ENCODE measurements around the gene ETS1. TPM values are rescaled to one million over a fixed set of nuclear protein-coding genes. Genes with fewer than 3 reads are reported as not detected.

The ETS1 gene
- total RNA-seq, 3 donors from 2014 or later (not counting 1 experiment from before 2014, with no cell fraction given): 532 to 684 (median 589) TPM

DNA sequence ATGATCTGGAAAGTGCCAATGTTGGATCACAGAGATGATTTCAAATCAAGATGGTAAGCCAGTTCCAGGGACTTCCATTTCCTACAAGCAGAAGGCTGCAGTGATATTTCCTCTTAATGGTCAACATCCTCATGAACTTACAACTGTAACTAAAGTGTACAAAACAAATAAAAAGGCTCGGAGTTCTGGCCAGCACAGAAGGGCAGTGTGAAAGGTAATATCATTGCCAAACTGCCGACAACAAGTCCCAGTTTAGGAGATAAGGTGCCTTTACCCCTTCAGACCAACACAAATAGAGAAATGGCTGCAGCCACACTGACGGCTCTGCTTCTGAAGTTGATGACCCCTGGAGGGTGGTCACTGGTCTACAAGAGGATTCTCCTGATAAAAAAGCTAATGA, 91.1 kb downstream of the ETS1 start:
- Mint-ChIP-seq H3K27me3 (ENCODE audit: low read depth in 2 of 2) (no peaks in the 10 kb centered on the region), H3K9me3 (no peaks in the 10 kb centered on the region), H3K36me3 (peaks cover 17% of the 10 kb centered on the region), H3K4me1 (peaks cover 96 to 97% of the 10 kb centered on the region in 2 donors), H3K27ac (peak overlapping the region; percentile 98 to 99), H3K4me3 (peak overlapping the region; percentile 78)
- ATAC-seq: no peak
- intact Hi-C loops (cut with micrococcal nuclease): loop anchor here (2.0 kb wide), 1 partner anchor 15 kb away; no protein-coding TSS in a partner anchor
- TF ChIP-seq, protein P1, sequence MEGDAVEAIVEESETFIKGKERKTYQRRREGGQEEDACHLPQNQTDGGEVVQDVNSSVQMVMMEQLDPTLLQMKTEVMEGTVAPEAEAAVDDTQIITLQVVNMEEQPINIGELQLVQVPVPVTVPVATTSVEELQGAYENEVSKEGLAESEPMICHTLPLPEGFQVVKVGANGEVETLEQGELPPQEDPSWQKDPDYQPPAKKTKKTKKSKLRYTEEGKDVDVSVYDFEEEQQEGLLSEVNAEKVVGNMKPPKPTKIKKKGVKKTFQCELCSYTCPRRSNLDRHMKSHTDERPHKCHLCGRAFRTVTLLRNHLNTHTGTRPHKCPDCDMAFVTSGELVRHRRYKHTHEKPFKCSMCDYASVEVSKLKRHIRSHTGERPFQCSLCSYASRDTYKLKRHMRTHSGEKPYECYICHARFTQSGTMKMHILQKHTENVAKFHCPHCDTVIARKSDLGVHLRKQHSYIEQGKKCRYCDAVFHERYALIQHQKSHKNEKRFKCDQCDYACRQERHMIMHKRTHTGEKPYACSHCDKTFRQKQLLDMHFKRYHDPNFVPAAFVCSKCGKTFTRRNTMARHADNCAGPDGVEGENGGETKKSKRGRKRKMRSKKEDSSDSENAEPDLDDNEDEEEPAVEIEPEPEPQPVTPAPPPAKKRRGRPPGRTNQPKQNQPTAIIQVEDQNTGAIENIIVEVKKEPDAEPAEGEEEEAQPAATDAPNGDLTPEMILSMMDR (IDR thresholded peaks at IDR 0.05): no peak
- WGBS (ENCODE audit: insufficient coverage): 31% methylated on average over 3 of the region's 3 CpGs
- H3K27ac ChIP-seq (ENCODE audit: low read length): peak overlapping the region; percentile 67
- peaks cover 62% of the 10 kb centered on the region for H3K4me1 ChIP-seq (ENCODE audit: control insufficient read depth, insufficient read depth, low read length)
- H3K4me3 ChIP-seq (ENCODE audit: low read length): no peak overlapping the region
- no peaks in the 10 kb centered on the region for H3K27me3 ChIP-seq (ENCODE audit: control insufficient read depth, insufficient read depth, low read length)
- no peak for DNase-seq
- peaks cover 36% of the 10 kb centered on the region for H3K36me3 ChIP-seq (ENCODE audit: control insufficient read depth, insufficient read depth, low read length)
- no peaks in the 10 kb centered on the region for H3K9me3 ChIP-seq (ENCODE audit: control insufficient read depth, insufficient read depth, low read length)

DNA sequence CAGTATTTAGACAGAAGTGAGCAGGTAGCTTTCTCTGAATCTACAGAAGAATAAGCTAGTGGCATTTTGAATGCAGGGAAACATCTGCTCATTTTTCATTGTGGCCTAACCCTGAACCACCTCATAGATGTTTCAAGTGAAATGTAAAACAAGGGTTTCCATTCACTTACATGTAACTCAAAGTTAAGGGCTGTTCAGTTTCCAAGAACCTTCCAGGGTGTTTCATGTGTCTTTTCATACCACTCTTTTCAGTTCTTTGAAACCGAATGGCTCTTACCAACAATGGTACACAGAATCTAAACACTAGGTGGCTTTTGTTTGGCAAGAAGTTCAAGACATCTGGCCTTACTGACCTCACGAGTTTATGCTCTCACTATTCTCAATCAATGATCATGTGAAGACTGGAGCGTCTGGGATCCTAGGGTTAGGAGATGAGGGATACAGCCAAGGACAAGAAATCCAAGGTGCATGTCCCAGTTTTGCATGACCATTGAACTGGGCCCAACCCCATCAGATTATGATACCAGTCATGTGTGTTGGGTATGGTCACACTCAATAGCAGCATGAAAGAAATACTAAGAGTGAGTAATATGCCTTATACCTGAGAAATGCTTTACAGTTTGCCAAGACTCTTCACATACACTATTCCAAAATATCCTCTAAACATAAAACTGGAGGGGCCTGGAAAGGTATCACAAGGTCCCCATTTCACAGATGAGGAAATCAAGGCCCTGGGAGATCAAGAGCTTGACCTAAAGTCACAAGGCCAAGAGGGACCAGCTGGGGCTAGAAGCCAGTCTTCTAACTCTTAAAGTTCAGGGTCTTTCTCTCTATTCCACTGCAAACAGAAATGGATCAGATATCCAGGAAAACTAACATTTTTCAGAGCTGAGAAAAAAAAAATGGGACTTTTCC, 92.7 kb downstream of the ETS1 start:
- 48% methylated on average over 2 of the region's 3 CpGs for WGBS (ENCODE audit: insufficient coverage)
- intact Hi-C loops (cut with micrococcal nuclease): no loop called here
- TF ChIP-seq, protein P1 (IDR thresholded peaks at IDR 0.05): no peak
- Mint-ChIP-seq H3K27ac (peak overlapping the region; percentile 98 to 99), H3K4me3 (peak overlapping the region; percentile 78), H3K9me3 (no peaks in the 10 kb centered on the region), H3K36me3 (peaks cover 16% of the 10 kb centered on the region), H3K27me3 (ENCODE audit: low read depth in 2 of 2) (no peaks in the 10 kb centered on the region), H3K4me1 (peaks cover 95 to 96% of the 10 kb centered on the region in 2 donors)
- H3K36me3 ChIP-seq (ENCODE audit: control insufficient read depth, insufficient read depth, low read length): peaks cover 39% of the 10 kb centered on the region
- no peak overlapping the region for H3K4me3 ChIP-seq (ENCODE audit: low read length)
- no peaks in the 10 kb centered on the region for H3K27me3 ChIP-seq (ENCODE audit: control insufficient read depth, insufficient read depth, low read length)
- peak overlapping the region; percentile 67 for H3K27ac ChIP-seq (ENCODE audit: low read length)
- DNase-seq (peak in 1 of 2 donors; percentile 48), ATAC-seq (no peak)
- H3K9me3 ChIP-seq (ENCODE audit: control insufficient read depth, insufficient read depth, low read length): no peaks in the 10 kb centered on the region
- peaks cover 59% of the 10 kb centered on the region for H3K4me1 ChIP-seq (ENCODE audit: control insufficient read depth, insufficient read depth, low read length)

DNA sequence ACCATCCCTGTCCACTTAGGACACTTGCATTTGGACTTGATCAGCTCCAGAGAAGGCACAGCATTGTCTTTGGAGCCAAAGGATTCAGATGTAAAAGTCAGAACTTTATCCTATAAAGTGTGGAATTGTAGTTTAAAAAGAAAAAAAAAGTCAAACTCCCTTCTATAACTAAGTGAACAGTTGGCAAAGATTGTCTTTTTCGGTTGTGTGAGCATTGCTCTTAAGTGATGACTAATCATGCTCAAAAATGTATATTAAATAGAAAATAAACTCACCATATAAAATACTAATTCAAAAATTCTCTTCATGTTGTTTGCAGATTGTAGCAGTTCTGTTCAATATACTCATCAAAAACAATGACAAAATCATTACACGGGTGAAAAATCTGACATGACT, 93.8 kb downstream of the ETS1 start:
- intact Hi-C loops (cut with micrococcal nuclease): no loop called here
- no peak overlapping the region for H3K4me3 ChIP-seq (ENCODE audit: low read length)
- H3K36me3 Mint-ChIP-seq: peaks cover 28% of the 10 kb centered on the region

More for the DNA sequence above, 93.8 kb downstream of the ETS1 start:
- Histone ChIP-seq H3K9me3 (ENCODE audit: control insufficient read depth, insufficient read depth, low read length) (no peaks in the 10 kb centered on the region), H3K27ac (ENCODE audit: low read length) (peak overlapping the region; percentile 76), H3K27me3 (ENCODE audit: control insufficient read depth, insufficient read depth, low read length) (no peaks in the 10 kb centered on the region), H3K4me1 (ENCODE audit: control insufficient read depth, insufficient read depth, low read length) (peaks cover 61% of the 10 kb centered on the region), H3K36me3 (ENCODE audit: control insufficient read depth, insufficient read depth, low read length) (peaks cover 50% of the 10 kb centered on the region)
- WGBS (ENCODE audit: insufficient coverage): 20% methylated on average over 1 of the region's 2 CpGs
- H3K27ac Mint-ChIP-seq: peak overlapping the region; percentile 98 to 99
- H3K27me3 Mint-ChIP-seq (ENCODE audit: low read depth in 2 of 2): no peaks in the 10 kb centered on the region
- DNase-seq (no peak), ATAC-seq (no peak)
- peaks cover 95 to 96% of the 10 kb centered on the region in 2 donors for H3K4me1 Mint-ChIP-seq
- TF ChIP-seq, protein P1 (IDR thresholded peaks at IDR 0.05): no peak
- H3K4me3 Mint-ChIP-seq: peak overlapping the region; percentile 75
- H3K9me3 Mint-ChIP-seq: no peaks in the 10 kb centered on the region
